Germinal center (tissue), 1 donor: ENCODE data around the gene CD244.

Experiments used
- DNase-seq: peaks from one replicate; pipeline ENCODE4 v3.0.0; 2012; ENCODE audit warnings: mixed read lengths, low spot score

Gene CD244

GRCh38 chr1:160781186-160781766 is 81.4 kb downstream of the CD244 start:
- no peak for DNase-seq

GRCh38 chr1:160780398-160780755 is 82.3 kb downstream of the CD244 start:
- DNase-seq, result no peak
